Liver (tissue), 9 donors: ENCODE measurements around the gene FAP. TPM values are rescaled to one million over a fixed set of nuclear protein-coding genes. Genes with fewer than 3 reads are reported as not detected.

Source experiments
- DNase-seq: peaks from one replicate; pipeline ENCODE4 v3.0.0-alpha.2; 2017; ENCODE audit warnings: low spot score
- H3K27ac ChIP-seq, 2 donors: one replicate each; pipeline ENCODE4 v1.7.0; 2013; ENCODE audit warnings: inconsistent platforms in 2 of 2, low read length in 2 of 2, control low read depth in 1 of 2, low read depth in 1 of 2, mild to moderate bottlenecking in 1 of 2
- H3K27me3 ChIP-seq, 4 donors: one replicate each; pipeline versions ENCODE4 v1.6.1 to v1.7.0; 2013; ENCODE audit warnings: low read length in 3 of 4, inconsistent platforms in 1 of 4, mild to moderate bottlenecking in 1 of 4, moderate library complexity in 1 of 4; ENCODE audit not compliant: control insufficient read depth in 4 of 4, insufficient read depth in 4 of 4
- H3K36me3 ChIP-seq, 4 donors: one replicate each; pipeline versions ENCODE4 v1.6.1 to v1.7.0; 2013; ENCODE audit warnings: low read length in 3 of 4, mild to moderate bottlenecking in 3 of 4, low read depth in 1 of 4, moderate library complexity in 1 of 4; ENCODE audit not compliant: control insufficient read depth in 4 of 4, insufficient read depth in 3 of 4
- H3K4me1 ChIP-seq, 4 donors: one replicate each; pipeline versions ENCODE4 v1.6.1 to v1.7.0; 2013; ENCODE audit warnings: low read length in 3 of 4, mild to moderate bottlenecking in 3 of 4, moderate library complexity in 1 of 4; ENCODE audit not compliant: control insufficient read depth in 4 of 4, insufficient read depth in 4 of 4
- H3K4me3 ChIP-seq, 3 donors: one replicate each; pipeline versions ENCODE4 v1.6.1 to v1.7.0; 2013; ENCODE audit warnings: low read length in 3 of 3, control low read depth in 1 of 3, low read depth in 1 of 3, mild to moderate bottlenecking in 1 of 3
- H3K9ac ChIP-seq, 2 donors: one replicate each; pipeline ENCODE4 v1.7.0; 2013; ENCODE audit warnings: low read length in 2 of 2, mild to moderate bottlenecking in 2 of 2, moderate library complexity in 2 of 2, control low read depth in 1 of 2, low read depth in 1 of 2
- H3K9me3 ChIP-seq, 4 donors: one replicate each; pipeline versions ENCODE4 v1.6.1 to v1.7.0; 2013; ENCODE audit warnings: low read length in 3 of 4; ENCODE audit not compliant: control insufficient read depth in 4 of 4
- EGR1 ChIP-seq, 2 donors: IDR thresholded peaks; 2 replicates each; pipeline ENCODE4 v1.6.1; 2016 to 2018; ENCODE audit warnings: antibody characterized with exemption in 2 of 2, low read depth in 2 of 2
- FOXA1 ChIP-seq: IDR thresholded peaks from 2 replicates; pipeline ENCODE4 v1.6.1; 2016; ENCODE audit warnings: antibody characterized with exemption
- FOXA2 ChIP-seq: IDR thresholded peaks from 2 replicates; pipeline ENCODE4 v1.6.1; 2016; ENCODE audit warnings: antibody characterized with exemption
- GABPA ChIP-seq, 2 donors: IDR thresholded peaks in 1 of 2; conservative IDR thresholded peaks in 1 of 2; 2 replicates each; pipeline ENCODE4 v1.6.1; 2016; ENCODE audit warnings: antibody characterized with exemption in 2 of 2, mild to moderate bottlenecking in 1 of 2, moderate library complexity in 1 of 2
- HNF4A ChIP-seq, 2 donors: conservative IDR thresholded peaks; 2 replicates each; pipeline ENCODE4 v1.6.1; 2016; ENCODE audit warnings: antibody characterized with exemption in 2 of 2, mild to moderate bottlenecking in 2 of 2
- HNF4G ChIP-seq: IDR thresholded peaks from 2 replicates; pipeline ENCODE4 v1.6.1; 2016; ENCODE audit warnings: antibody characterized with exemption
- JUND ChIP-seq, 2 donors: IDR thresholded peaks; 2 replicates each; pipeline ENCODE4 v1.6.1; 2016; ENCODE audit warnings: antibody characterized with exemption in 2 of 2
- NR2F2 ChIP-seq: IDR thresholded peaks from 2 replicates; pipeline ENCODE4 v1.6.1; 2016; ENCODE audit warnings: antibody characterized with exemption
- RAD21 ChIP-seq, 2 donors: IDR thresholded peaks; 2 replicates each; pipeline ENCODE4 v1.6.1; 2016; ENCODE audit warnings: antibody characterized with exemption in 2 of 2, mild to moderate bottlenecking in 2 of 2
- REST ChIP-seq: IDR thresholded peaks from 2 replicates; pipeline ENCODE4 v1.6.1; 2016; ENCODE audit warnings: antibody characterized with exemption, mild to moderate bottlenecking
- RXRA ChIP-seq, 2 donors: IDR thresholded peaks; 2 replicates each; pipeline ENCODE4 v1.6.1; 2017 to 2018; ENCODE audit warnings: antibody characterized with exemption in 2 of 2, mild to moderate bottlenecking in 1 of 2
- SP1 ChIP-seq: IDR thresholded peaks from 2 replicates; pipeline ENCODE4 v1.6.1; 2018; ENCODE audit warnings: antibody characterized with exemption, mild to moderate bottlenecking
- TAF1 ChIP-seq: conservative IDR thresholded peaks from 2 replicates; pipeline ENCODE4 v1.6.1; 2016; ENCODE audit warnings: antibody characterized with exemption, mild to moderate bottlenecking
- YY1 ChIP-seq: IDR thresholded peaks from 2 replicates; pipeline ENCODE4 v1.6.1; 2016; ENCODE audit warnings: antibody characterized with exemption, mild to moderate bottlenecking
- WGBS: extraction: QIAGEN DNeasy Blood & Tissue Kit; methylation state at CpG from one replicate; pipeline ENCODE4 v1.1.7; 2013; 5-methylcytosine and 5-hydroxymethylcytosine counted together
- polyA plus RNA-seq, 2 donors: library from polyadenylated mRNA; stranded (reverse) in 1 of 2; unstranded in 1 of 2; fragments of 200-250 nt in 1 of 2; fragments of >200 nt in 1 of 2; fragmentation: Nextera tagmentation in 1 of 2; extraction: Ambion mirVana in 1 of 2; gene quantifications; one replicate each; pipeline versions ENCODE4 v1.2.1 to v1.2.3, GENCODE V29; 2013 to 2015
- total RNA-seq, 2 donors: library from RNA; depleted of rRNA; stranded (reverse); fragments of >200 nt; gene quantifications; one replicate each; pipeline ENCODE4 v1.2.3, GENCODE V29; 2014
- TF ChIP-seq, protein P1 (sequence below): IDR thresholded peaks from 2 replicates; pipeline ENCODE4 v1.6.1; 2016; ENCODE audit warnings: antibody characterized with exemption
- TF ChIP-seq, protein P2 (sequence below): IDR thresholded peaks from 2 replicates; pipeline ENCODE4 v1.6.1; 2016; ENCODE audit warnings: antibody characterized with exemption
- TF ChIP-seq, protein P3 (sequence below): IDR thresholded peaks from 2 replicates; pipeline ENCODE4 v1.6.1; 2016; ENCODE audit warnings: antibody characterized with exemption
- TF ChIP-seq, protein P4 (sequence below): fragments of 150-350 bp; IDR thresholded peaks from 2 replicates; pipeline ENCODE4 v1.5.1; 2017; ENCODE audit warnings: improper control_type of control experiment, low read depth, low read length; ENCODE audit not compliant: missing input control
- donor health status: healthy.
- donor health status: healthy.
- donor health status: healthy.
- donor health status: healthy.
- donor health status: healthy.

The FAP gene
- total and polyA plus RNA-seq, 4 donors: 0.10 to 0.42 (median 0.23) TPM

DNA sequence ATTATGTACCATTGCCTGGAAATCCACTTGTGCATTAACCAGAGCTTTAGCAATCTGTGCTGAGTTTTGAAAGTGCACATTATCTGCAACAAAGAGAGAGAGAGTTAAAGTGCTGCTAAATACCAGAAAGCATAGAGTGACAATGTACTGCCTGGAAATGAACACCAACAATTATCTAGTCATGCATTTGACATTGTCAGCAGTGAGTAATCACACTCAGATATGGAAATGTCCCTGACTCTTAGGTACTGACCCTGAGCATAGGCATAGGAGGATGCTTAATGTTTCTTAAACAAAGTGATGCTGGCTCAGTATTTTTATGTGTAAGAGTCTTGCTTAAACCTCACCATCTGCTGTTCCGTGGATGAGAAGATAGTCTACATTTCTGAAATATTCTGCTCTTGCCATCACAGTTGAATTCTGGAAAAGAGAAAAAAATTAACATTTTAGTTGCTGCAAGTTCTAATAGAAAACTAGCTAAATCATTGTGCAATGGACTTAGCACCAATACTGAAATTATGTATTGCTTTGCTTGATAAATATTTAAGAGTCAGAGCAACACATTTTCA lies 70.4 kb downstream of the FAP start:
- Histone ChIP-seq H3K27me3 (no peaks in the 10 kb centered on the region), H3K36me3 (no peaks in the 10 kb centered on the region), H3K9me3 (no peaks in the 10 kb centered on the region), H3K27ac (no peak overlapping the region), H3K9ac (no peak overlapping the region), H3K4me1 (no peaks in the 10 kb centered on the region), H3K4me3 (no peak overlapping the region)
- TF ChIP-seq GABPA (IDR thresholded peaks at IDR 0.05 in 1 of 2, conservative IDR thresholded peaks at IDR 0.05 in 1 of 2): no peak
- no peak for TF ChIP-seq JUND (IDR thresholded peaks at IDR 0.05)
- no peak for TF ChIP-seq RAD21 (IDR thresholded peaks at IDR 0.05)
- TF ChIP-seq EGR1 (IDR thresholded peaks at IDR 0.05; ENCODE audit: low read depth in 2 of 2): no peak
- TF ChIP-seq, protein P1, sequence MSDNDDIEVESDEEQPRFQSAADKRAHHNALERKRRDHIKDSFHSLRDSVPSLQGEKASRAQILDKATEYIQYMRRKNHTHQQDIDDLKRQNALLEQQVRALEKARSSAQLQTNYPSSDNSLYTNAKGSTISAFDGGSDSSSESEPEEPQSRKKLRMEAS: no peak
- 83% methylated on average over 1 of the region's 1 CpG for WGBS
- no peak for DNase-seq

DNA sequence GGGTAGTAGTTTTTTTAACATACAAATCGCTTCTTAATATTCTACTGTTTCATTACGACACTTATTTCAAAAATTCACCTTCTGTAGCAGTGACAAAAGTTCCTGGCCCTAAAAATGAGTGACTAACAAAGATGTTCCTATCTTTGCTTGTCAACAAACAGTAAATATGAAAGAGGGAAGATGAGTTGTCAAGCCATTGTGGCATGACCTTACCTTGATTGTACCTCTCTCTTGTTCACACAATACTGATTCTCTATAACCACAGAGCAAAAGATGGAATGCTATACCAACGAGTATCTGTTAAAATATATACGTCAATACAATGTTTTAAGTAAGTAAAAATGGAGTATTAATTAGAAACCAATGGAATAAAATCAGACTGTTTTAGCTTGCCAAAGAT lies 76.5 kb downstream of the FAP start:
- 87% methylated on average over 4 of the region's 4 CpGs for WGBS
- no peak for TF ChIP-seq HNF4G
- TF ChIP-seq, protein P2, sequence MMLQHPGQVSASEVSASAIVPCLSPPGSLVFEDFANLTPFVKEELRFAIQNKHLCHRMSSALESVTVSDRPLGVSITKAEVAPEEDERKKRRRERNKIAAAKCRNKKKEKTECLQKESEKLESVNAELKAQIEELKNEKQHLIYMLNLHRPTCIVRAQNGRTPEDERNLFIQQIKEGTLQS: no peak
- TF ChIP-seq, protein P3, sequence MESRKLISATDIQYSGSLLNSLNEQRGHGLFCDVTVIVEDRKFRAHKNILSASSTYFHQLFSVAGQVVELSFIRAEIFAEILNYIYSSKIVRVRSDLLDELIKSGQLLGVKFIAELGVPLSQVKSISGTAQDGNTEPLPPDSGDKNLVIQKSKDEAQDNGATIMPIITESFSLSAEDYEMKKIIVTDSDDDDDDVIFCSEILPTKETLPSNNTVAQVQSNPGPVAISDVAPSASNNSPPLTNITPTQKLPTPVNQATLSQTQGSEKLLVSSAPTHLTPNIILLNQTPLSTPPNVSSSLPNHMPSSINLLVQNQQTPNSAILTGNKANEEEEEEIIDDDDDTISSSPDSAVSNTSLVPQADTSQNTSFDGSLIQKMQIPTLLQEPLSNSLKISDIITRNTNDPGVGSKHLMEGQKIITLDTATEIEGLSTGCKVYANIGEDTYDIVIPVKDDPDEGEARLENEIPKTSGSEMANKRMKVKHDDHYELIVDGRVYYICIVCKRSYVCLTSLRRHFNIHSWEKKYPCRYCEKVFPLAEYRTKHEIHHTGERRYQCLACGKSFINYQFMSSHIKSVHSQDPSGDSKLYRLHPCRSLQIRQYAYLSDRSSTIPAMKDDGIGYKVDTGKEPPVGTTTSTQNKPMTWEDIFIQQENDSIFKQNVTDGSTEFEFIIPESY: no peak
- no peak for TF ChIP-seq NR2F2
- no peak for TF ChIP-seq GABPA (IDR thresholded peaks at IDR 0.05 in 1 of 2, conservative IDR thresholded peaks at IDR 0.05 in 1 of 2)
- TF ChIP-seq HNF4A (conservative IDR thresholded peaks at IDR 0.05): no peak
- TF ChIP-seq RXRA (IDR thresholded peaks at IDR 0.05): no peak
- no peak for TF ChIP-seq RAD21 (IDR thresholded peaks at IDR 0.05)
- TF ChIP-seq TAF1: no peak
- no peak for TF ChIP-seq SP1
- TF ChIP-seq YY1: no peak
- TF ChIP-seq FOXA2: no peak
- no peak for TF ChIP-seq FOXA1
- TF ChIP-seq, protein P4, sequence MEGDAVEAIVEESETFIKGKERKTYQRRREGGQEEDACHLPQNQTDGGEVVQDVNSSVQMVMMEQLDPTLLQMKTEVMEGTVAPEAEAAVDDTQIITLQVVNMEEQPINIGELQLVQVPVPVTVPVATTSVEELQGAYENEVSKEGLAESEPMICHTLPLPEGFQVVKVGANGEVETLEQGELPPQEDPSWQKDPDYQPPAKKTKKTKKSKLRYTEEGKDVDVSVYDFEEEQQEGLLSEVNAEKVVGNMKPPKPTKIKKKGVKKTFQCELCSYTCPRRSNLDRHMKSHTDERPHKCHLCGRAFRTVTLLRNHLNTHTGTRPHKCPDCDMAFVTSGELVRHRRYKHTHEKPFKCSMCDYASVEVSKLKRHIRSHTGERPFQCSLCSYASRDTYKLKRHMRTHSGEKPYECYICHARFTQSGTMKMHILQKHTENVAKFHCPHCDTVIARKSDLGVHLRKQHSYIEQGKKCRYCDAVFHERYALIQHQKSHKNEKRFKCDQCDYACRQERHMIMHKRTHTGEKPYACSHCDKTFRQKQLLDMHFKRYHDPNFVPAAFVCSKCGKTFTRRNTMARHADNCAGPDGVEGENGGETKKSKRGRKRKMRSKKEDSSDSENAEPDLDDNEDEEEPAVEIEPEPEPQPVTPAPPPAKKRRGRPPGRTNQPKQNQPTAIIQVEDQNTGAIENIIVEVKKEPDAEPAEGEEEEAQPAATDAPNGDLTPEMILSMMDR: no peak
- no peak for TF ChIP-seq EGR1 (IDR thresholded peaks at IDR 0.05; ENCODE audit: low read depth in 2 of 2)
- TF ChIP-seq REST: no peak
- no peak for TF ChIP-seq JUND (IDR thresholded peaks at IDR 0.05)
- TF ChIP-seq, protein P1: no peak
- Histone ChIP-seq H3K4me1 (no peaks in the 10 kb centered on the region), H3K27me3 (peaks cover 0 to 3% (median 0%) of the 10 kb centered on the region in 4 donors), H3K4me3 (no peak overlapping the region), H3K27ac (no peak overlapping the region), H3K36me3 (no peaks in the 10 kb centered on the region), H3K9me3 (no peaks in the 10 kb centered on the region), H3K9ac (no peak overlapping the region)
- DNase-seq: no peak
